Measurements from ENCODE around the gene GSC2.
A peak's percentile ranks its signal among the peaks of the same experiment; 100 is the strongest.

The GSC2 gene, protein sequence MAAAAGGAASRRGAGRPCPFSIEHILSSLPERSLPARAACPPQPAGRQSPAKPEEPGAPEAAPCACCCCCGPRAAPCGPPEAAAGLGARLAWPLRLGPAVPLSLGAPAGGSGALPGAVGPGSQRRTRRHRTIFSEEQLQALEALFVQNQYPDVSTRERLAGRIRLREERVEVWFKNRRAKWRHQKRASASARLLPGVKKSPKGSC

DNA sequence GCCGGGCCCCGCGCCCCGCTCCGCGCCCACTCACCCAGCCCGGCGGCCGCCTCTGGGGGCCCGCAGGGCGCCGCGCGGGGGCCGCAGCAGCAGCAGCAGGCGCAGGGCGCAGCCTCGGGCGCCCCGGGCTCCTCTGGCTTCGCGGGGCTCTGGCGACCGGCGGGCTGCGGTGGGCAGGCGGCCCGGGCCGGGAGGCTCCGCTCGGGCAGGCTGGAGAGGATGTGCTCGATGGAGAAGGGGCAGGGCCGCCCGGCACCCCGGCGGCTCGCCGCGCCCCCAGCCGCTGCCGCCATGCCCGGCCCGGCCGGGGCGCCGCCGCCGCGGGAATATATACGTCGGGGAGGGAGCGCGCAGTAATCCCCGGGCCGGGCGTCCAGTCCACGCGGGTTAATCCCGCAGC lies at the start of gene GSC2:
TSS of gene GSC2 (minus strand) at position 302 of the 400 bp plus-strand sequence. CDS start at position 293, 9 bp downstream.
- TF ChIP-seq, protein P1, sequence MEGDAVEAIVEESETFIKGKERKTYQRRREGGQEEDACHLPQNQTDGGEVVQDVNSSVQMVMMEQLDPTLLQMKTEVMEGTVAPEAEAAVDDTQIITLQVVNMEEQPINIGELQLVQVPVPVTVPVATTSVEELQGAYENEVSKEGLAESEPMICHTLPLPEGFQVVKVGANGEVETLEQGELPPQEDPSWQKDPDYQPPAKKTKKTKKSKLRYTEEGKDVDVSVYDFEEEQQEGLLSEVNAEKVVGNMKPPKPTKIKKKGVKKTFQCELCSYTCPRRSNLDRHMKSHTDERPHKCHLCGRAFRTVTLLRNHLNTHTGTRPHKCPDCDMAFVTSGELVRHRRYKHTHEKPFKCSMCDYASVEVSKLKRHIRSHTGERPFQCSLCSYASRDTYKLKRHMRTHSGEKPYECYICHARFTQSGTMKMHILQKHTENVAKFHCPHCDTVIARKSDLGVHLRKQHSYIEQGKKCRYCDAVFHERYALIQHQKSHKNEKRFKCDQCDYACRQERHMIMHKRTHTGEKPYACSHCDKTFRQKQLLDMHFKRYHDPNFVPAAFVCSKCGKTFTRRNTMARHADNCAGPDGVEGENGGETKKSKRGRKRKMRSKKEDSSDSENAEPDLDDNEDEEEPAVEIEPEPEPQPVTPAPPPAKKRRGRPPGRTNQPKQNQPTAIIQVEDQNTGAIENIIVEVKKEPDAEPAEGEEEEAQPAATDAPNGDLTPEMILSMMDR (IDR thresholded peaks at IDR 0.05; ENCODE audit: extremely low read depth, missing control alignments): no peak
- peak; percentile 45 for DNase-seq (ENCODE audit: low spot score)

DNA sequence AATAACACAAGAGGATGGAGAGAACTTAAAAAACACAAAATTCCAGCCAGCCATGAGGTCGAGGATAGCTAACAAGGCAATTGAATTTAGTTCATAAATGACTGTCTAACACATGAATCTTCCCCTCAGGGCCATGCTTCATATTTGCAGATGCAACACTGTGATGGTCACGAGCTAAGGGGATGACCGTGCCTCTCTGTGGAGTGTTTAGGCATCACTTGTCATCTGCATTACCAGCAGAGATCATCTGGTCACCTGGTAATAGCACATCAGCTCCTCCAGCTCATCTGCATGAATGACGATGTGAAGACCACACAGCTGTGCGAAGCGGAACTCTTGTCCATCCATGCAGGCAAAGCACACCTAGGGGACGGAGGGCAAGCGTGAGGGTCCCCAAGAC lies 49.4 kb upstream of the GSC2 start:
- DNase-seq (ENCODE audit: low spot score): no peak
- TF ChIP-seq, protein P1 (IDR thresholded peaks at IDR 0.05; ENCODE audit: extremely low read depth, missing control alignments): no peak

DNA sequence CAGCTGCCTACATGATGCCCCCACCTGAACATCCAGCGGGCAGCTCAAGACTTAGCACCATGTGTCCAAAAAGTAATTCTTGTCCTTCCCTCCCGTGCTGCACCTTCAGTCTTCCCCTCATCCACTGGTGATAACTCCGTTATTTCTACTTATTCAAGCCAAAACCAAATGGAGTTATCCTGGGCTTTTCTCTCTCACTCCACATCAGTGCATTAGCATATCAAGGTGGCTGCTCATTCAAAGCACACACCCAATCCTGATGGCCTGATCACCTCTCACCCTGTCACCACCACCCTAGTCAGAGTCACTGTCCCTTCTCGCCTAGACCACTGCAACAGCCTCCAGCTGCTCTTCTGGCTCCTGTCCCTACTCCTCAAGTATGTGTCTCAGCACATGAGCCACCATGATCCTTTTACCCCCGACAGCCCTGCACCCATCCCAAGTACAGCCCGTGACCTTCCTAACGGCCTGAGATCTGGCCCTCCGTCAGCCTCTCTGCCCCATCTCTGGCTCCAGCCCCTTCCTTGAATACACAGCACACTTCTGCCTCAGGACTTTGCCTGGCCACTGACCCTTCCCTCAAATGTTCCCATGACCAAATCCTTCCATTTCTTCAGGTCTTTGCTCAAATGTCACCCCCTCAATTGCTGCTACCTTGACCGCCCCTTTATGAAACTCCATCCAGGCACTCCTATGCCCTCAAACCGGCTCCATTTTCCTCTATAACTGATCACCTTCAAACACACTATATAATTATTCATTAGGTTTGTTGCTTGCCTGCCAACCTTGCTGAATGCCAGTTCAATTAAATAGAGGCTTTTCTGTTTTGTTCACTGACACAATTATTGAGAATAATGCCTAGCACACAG lies 48.1 kb upstream of the GSC2 start:
- no peak for DNase-seq (ENCODE audit: low spot score)
- TF ChIP-seq, protein P1 (IDR thresholded peaks at IDR 0.05; ENCODE audit: extremely low read depth, missing control alignments): no peak

DNA sequence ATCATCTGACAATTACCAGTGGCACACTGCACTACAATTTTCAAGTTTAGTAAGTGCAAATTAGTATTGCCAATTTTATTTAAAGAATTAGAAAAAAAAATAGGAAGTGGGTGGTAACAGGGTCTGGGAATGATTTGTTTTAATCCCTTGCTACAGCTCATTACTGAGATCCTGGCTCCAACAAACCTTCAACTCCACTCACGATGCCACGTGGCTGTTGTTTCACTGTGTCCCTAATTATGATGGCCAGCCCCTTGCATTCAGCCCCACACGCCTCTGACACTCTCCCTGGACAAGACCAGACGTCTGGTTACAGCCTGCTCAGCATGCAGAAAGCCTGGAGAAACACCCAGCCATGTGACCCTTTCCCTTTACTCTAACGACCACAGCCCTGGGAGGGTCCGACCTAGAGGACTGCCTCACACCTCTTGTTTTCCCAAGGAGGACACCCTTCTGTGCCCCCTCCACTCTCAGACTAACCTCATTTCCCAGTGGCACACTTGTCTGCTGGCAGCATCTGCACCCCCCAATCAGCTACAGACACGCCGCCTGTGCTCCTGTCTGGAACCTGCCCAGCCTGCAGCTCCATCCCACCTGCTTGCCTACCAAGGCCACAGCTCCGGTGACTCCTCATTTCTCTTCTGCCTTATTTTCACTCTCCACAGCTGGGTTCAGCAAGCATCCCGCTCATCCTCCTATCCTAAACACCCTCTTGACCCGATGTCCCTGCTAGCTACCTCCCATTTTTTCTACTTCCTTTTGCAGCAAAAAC lies 46.9 kb upstream of the GSC2 start:
- no peak for DNase-seq (ENCODE audit: low spot score)
- TF ChIP-seq, protein P1 (IDR thresholded peaks at IDR 0.05; ENCODE audit: extremely low read depth, missing control alignments): no peak

DNA sequence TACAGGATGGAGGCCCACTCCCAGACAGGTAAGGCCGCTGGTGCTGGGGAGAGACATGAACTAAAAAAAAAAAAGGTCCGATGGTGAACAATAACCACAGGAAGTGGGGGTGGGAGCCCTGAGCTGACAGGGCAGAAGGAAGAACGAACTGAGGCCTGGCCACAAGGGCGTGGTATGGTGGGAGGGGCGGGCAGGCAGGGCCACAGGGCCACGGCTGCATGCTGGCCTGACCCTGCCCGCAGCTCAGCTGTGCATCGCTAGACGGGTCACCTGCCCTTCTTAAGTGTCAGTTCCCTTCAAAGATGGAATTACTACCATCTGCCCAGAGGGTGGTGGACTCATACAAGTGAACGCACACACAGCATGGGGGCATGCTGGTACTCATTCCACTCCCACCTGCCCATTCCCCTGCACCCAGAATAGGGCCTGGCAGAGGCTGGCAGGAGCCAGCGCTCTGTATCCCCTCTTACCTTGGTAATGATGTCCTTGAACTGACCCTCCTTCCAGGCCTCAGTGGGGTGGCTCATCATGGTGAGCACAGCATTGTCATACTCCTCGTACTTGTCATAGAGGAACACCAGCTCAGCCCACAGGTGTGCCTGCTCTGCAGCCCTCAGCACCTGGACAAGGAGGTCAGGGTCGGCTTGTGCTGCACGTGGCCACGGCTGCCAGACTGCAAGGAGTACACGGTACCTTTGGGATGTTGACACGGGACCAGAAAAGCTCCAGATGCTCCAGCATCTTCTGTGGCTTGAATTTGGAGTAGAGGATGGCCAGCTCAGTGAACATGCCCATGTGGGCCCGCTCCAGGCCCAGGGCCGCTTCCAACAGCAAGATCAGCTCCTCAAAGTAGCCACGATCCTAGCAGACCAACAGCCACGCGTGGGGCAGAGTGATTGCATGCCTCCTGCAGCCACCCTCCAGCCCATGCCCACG lies 46.0 kb upstream of the GSC2 start:
- DNase-seq (ENCODE audit: low spot score): peak; percentile 46

More for the DNA sequence above, 46.0 kb upstream of the GSC2 start:
- TF ChIP-seq, protein P1 (IDR thresholded peaks at IDR 0.05; ENCODE audit: extremely low read depth, missing control alignments): no peak
